HG03439 (cell line): ENCODE measurements around the gene SNW1.
"Not testable (repeated sequence)": the region's sequence is repeated elsewhere in the genome, so short reads cannot be mapped to it uniquely, and the experiment has no call there.

Experiments used
- ATAC-seq: cut with Tn5 transposase; IDR thresholded peaks from one replicate; pipeline ENCODE4 v1.9.1; 2021; ENCODE audit warnings: mild to moderate bottlenecking, moderate library complexity; ENCODE audit not compliant: unreplicated experiment

The SNW1 gene

GRCh38 chr14:77760381-77761204 lies at the start of gene SNW1:
SNW1 (minus strand) TSS chr14:77761156; CDS start chr14:77761127, 29 bp downstream.
- peak; percentile 93 for ATAC-seq

GRCh38 chr14:77809011-77809410 lies 48.1 kb upstream of the SNW1 start:
- ATAC-seq, result no peak

GRCh38 chr14:77808250-77808649 lies 47.3 kb upstream of the SNW1 start:
- ATAC-seq, result no peak

GRCh38 chr14:77805706-77806105 lies 44.8 kb upstream of the SNW1 start:
- ATAC-seq, result no peak

GRCh38 chr14:77804592-77804991 lies 43.6 kb upstream of the SNW1 start:
- no peak for ATAC-seq

- ATAC-seq, result no peak
Measured at GRCh38 chr14:77800814-77801213, 39.9 kb upstream of the SNW1 start.

GRCh38 chr14:77799863-77800730 lies 39.1 kb upstream of the SNW1 start, which contains the start of gene ADCK1:
ADCK1 (plus strand) TSS chr14:77800109; CDS start chr14:77818979, 18,870 bp downstream.
- ATAC-seq, result peak; percentile 94

GRCh38 chr14:77799456-77799855 lies 38.5 kb upstream of the SNW1 start:
- ATAC-seq, result not testable (repeated sequence)

- ATAC-seq, result no peak
Measured at GRCh38 chr14:77794357-77794756, 33.4 kb upstream of the SNW1 start.

GRCh38 chr14:77793255-77793654 lies 32.3 kb upstream of the SNW1 start:
- ATAC-seq, result not testable (repeated sequence)

GRCh38 chr14:77791225-77791600 lies 30.3 kb upstream of the SNW1 start:
- ATAC-seq, result no peak

- ATAC-seq, result no peak
Measured at GRCh38 chr14:77790566-77791224, 29.7 kb upstream of the SNW1 start.

- ATAC-seq, result no peak
Measured at GRCh38 chr14:77786148-77786547, 25.2 kb upstream of the SNW1 start.

GRCh38 chr14:77782202-77782601 lies 21.2 kb upstream of the SNW1 start:
- ATAC-seq, result no peak

GRCh38 chr14:77773966-77774365 lies 13.0 kb upstream of the SNW1 start:
- not testable (repeated sequence) for ATAC-seq

- ATAC-seq, result not testable (repeated sequence)
Measured at GRCh38 chr14:77768442-77769069, 7.6 kb upstream of the SNW1 start.

- no peak for ATAC-seq
Measured at GRCh38 chr14:77763978-77764377, 3.0 kb upstream of the SNW1 start.

- no peak for ATAC-seq
Measured at GRCh38 chr14:77763316-77763715, 2.4 kb upstream of the SNW1 start.

- ATAC-seq, result peak; percentile 17
Measured at GRCh38 chr14:77761205-77761931, 412 bp upstream of the SNW1 start.
